GM19455 (cell line): ENCODE measurements around the gene SLC1A5.

ENCODE experiments used
- ATAC-seq: cut with Tn5 transposase; IDR thresholded peaks from one replicate; pipeline ENCODE4 v1.9.1; 2021; ENCODE audit not compliant: unreplicated experiment

SLC1A5 gene

DNA sequence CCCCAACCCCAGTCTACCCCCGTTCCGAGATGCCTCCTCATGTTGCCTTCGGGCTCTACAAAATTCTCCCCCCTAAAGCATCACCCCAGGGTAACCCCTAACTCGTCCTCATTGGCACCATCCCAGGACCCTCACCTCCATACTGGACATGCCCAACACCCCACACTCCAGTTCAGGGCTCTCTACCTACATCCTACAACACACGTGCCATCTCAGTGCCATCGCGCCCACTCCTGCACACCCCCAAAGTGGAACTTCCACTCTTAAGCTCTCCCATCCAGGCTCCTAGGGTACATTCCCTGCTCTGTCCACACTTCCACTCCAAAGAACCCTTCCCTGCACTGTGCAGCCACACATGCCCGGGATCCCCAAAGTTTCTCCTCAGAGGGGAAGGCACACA, 43.4 kb downstream of the SLC1A5 start:
- ATAC-seq, result no peak

DNA sequence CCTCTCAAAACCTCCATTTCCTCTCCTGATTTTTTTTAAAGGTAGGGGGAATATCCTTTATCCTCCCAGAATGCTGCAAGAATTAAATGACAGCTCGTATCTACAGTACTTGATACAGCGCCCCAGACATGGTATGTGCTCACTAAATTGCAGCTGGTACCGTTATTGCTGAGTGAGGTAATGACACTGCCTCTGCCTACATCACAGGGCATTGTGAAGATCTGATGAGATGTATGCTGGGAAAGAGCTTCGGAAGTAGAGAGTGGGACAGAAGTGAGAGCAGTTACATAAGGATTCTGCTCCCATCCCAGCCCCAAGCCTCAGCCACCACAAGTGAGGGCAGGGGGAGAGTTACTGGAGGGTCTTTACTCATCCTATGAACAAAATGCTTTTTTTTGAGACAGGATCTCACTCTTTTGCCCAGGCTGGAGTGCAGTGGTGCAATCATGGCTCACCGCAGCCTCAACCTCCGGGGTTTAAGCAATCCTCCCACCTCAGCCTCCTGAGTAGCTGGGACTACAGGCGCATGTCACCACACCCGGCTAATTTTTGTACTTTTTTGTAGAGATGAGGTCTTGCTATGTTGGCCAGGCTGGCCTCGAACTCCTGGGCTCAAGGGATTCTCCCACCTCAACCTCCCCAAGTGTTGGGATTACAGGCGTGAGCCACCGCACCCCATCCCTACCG, 44.2 kb downstream of the SLC1A5 start:
- ATAC-seq, result no peak

DNA sequence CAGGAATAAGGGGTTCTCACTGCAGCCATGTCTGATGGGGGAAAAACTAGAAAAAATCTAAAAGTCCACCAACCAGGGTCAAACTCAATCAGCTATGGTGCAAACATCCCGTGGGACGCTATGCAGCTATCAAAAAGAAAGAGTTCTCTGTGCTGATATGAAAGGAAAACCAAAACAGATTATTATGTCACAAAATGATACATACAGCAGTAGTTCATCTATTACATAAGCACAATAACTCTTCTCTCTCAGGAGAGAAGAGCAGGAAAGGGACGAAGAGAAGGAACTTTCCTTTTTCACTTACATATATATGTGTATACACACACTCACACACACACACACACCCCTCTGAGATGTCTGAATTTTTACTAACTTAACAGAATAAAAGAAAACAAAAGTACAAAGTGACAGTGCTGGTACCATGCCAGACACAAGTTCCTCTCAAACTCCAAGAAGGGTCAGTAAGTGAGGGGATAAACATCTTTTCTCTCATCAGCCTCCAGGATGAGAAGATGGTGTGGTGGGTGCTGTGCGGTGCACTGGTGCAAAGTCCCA, 45.4 kb downstream of the SLC1A5 start:
- ATAC-seq, result no peak

DNA sequence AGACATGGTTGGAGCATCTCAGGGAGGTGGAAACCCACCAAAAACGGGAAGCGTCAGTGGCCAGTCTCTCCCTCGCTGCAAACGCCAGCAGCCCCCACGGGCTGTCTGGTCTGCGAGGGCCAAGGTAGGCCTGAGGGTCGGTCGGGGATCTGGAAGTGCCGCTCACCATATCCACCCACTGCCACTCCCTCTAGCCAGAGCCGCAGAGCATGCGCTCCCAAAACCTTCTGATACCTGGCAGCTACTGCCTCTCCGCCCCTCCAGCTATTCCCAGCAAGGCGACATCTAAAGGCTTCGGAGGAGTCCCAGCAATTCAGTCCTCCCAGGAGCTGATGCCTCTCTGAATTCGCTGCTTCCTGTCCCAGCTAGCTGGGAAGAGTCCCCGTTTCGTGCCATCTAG, 46.9 kb downstream of the SLC1A5 start:
- no peak for ATAC-seq

DNA sequence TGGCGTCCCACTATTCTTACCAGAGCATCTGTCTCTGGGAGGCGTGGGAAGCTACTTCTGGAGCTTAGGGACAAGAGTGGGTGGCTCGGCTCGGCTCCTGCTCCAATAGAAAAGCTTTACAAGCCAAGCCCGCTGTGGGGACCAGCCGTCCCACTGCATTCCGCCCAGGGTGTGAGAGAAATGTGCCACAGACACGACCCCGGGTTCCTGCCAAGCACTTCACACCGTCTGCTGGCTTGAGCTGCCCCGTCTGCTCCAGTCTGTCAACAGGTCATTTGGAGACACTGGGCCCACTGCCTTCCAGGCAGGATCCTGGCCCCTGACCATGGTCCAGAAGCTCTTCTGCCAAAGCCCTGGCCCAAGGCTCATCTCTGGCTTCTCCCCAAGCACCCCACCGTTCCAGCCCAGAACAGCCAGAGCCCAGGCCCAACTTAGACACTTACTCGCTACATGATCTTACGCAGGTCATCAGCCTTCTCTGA, 49.1 kb downstream of the SLC1A5 start:
- ATAC-seq, result no peak

DNA sequence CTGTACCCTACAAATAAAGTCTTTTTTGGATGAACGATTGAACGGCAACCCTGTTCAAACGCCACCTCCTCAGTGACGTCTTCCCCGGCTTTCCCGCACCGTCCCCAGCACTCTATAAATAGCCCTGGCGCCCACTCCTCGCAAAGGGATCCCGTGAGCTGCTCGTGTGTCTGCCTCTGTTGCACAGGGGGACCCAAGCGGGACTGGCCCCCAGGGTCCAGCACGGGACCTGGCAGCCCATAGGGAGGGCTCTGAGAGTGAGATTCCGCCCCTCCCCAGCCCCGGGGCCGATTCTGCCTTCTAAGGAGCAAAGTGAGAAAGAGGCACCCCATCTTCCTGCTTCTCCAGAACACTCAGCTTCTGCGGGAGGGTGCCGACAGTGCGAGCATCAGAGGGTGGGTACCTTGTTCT, 50.6 kb downstream of the SLC1A5 start:
- ATAC-seq, result no peak

DNA sequence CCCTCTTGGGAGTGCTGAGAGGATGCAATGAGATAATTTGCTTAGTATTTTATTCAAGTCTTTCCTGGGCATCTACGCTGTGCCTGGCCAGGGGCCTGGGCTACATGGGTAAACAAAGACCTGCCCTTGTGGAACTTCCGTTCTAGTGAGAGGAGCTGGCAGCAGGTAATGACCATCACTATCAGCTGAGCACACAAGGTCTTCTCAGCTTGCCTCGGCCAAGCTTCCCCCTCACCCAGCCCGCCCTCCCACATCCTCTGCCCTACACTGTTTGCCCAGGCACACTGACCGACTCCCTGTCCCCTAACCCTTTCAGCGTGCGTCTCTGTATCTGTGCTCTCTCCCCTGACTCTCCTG, 51.1 kb downstream of the SLC1A5 start:
- no peak for ATAC-seq

DNA sequence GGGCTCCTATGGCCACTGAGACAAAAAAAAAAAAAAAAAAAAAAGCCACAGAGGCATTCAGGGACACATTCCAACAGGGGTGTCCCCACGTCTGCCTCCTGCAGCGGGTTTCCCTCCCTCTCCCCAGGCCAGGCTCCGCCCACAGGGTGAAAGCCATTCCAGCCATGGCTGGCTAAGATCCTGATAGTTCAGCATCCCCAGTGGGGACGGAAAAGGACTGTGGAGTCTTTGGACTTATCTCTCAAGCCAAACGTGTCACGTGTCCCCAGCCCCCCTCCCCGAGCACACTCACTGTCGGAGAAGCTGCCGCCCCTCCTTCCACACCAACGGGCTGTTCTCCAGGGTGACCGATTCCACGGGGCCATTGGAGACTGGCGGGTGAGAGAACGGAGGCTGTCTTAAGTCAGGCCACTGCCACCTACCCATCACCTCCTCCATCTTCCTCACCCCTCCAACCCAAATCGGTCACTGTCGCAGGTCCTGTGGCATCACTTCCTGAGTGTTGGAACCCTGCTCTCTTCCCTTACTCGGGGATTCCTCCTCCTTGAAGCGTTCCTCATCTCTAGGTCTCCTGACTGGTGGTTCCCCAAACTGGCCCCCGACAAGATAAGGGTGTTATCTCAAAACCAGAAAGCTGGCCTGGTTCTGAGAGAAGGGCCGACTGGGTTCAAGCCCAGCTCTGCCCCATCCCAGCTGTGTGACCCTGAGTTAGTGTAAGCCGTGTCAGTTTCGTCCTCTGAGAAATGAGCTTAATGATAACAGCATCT, 51.7 kb downstream of the SLC1A5 start:
- ATAC-seq, result no peak

DNA sequence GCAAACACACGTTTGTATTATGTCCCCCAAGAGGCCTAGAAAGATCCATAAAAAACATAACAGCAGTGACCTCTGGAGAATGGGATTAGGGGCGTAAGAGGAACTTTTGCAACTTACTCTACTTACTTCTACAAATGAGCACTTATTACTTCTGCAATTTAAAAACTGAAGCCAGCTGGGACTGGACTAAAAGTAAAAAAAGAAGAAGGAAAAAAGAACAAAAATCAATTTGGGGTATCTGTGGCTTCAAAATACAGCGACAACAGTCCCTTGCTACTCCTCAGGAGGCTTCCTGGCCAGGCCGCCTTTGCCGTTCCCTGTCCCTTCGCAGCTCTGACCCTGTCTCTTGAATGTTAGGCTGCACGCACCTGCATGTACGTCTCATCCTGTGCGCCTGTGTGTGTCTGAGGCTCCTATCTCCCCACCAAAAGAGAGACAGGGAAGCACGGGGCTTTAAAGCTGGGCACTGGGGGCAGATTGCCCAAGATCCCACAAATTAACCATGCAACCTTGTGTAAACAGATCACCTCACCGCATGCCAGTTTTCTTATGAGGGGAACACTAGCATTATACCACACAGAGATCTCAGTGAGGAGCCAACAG, 54.6 kb downstream of the SLC1A5 start:
- no peak for ATAC-seq

DNA sequence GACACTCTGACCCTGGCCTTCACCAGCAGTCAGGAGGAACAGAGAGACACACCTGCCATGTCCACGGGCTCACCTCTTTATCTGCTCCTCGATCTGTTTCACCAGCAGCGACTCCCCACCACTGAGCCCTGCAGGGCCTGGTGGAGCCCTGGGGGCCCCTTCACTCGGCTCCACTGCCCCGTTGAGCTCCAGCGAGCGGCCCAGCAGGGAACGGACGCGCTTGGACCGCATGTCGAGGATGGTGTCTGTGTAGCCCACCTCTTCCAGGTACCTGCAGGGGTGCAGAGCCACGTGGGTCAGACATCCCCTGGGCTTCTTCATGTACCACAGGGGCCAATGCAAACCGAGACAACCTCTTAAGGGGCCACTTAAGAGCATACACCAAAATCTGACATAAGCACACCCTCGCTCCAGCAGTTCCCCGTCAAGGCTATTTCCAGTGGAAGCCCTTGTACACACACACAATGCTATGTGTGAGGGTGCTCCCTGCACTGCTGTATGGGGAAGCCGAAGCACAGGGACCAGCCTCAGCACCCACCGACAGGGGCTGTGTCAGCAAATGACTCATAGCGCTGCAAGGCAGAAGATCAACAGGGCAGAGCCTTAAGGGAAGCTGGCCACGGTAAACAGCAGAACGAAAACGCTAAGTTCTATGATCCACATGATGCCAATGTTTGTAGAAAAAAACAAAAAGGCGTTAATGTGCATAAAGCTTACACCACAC, 55.3 kb downstream of the SLC1A5 start:
- ATAC-seq, result no peak

DNA sequence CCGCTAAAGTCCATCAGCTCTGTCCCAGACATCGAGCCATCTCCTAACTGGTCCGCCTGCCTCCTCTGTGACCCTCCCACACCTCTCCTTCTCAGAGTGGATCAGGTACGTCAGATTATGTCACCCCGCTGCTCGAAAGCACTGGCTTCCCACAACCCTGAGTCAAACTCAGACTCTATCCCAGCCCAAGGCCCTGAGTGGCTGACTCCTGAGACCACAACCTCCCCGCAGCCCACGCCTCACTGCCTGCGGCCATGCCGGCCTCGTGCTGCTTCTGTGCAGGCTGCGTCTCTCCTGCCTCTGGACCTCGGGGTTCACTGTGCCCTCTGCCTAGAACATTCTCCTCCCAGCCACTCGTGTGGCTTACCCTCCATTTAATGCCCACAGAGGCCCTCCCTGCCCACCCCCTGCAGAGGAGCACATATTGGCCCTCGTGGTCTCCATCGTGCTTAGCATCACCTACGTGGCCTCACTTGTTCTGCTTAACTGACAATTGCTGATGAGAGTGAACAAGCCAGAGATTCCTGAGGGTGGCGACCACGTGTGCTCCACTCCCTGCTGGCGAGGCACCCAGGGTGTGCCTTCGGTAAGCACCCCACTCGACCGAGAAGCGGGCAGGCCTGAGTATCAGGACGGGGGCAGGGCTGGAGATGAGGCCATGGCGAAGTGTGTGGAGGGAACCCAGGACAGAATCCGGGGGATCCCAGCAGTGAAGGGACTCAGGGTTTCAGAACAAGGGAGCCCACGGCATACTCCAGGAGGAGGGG, 56.0 kb downstream of the SLC1A5 start:
- ATAC-seq, result no peak

DNA sequence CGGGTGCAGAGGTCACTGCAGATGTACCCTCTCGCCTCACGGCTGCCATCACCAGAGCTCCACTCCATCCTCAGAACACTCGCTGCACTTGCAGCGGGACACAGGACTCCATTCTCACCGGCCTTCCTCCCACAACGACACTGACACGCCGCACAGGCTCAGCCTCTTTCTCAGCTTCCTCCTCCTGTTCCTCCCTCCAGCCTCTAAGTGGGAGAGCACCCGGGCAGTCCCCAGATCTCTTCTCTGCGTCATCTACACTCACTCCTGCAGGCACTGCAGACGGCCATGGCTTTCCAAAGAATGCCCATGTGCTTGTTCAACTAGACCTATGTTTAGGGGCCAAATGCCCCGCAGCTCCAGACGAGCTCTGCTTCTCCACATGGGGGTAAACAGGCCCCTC, 56.8 kb downstream of the SLC1A5 start:
- no peak for ATAC-seq

DNA sequence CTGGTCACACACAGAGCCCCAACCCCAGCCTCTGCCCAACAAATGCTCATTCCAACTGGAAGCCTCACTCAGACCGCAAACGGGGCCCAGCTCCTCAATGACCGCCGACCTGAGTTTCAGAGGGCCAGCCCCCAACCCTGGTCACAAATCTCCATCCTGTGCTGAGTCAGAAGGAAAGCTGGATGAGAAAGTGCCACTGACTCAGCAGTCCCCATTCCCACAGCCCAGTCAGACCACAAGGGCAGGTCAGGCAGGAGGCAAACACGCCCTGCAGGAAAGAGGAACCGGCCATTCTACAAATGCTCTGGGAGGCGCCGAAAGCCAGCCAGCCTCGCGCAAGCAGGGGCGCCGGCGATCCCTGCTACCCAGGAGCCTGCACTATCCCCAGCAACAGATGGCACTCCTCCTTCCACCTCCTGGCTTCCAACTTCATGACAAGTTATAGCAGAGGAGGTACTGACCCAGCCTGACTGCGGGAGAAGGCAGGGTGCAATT, 57.3 kb downstream of the SLC1A5 start:
- no peak for ATAC-seq

DNA sequence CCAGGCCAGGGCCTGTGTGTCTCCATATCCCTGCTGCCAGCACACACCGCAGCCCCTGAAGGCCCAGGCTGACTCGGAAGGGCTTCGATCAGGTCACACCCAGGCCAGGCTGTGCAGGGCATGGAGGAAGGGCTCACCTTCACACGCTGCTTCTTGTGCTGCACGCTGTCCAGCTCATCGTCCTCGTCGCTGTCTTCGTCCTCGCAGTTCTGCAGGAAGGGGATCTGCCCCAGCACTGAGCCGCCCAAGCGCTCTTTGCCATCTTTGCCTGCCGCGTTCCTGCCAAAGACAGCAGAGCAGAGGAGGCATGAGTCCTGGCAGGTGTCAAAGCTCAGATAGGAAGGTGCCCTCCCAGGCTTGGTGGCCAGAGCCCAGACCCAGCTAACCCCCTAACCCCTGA, 57.8 kb downstream of the SLC1A5 start:
- no peak for ATAC-seq

DNA sequence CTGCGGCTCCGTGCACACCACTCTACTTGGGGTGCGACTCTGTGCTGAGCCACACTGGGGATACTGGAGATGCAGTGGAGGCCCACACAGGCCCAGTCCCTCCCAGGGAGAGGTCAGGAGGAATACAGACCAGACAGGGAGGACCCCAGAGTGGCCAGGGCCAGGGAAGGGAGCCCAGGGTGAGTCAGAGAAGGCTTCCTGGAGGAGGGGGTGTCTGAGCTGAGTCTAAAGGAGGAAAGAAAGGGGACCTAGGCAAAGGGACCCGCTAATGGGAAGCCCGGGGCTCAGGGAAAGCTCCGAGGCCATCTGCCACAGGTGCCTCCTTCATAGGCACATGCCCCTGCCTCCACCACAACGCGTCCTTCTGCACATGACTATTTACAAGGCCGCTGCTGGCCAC, 58.2 kb downstream of the SLC1A5 start:
- ATAC-seq, result no peak

DNA sequence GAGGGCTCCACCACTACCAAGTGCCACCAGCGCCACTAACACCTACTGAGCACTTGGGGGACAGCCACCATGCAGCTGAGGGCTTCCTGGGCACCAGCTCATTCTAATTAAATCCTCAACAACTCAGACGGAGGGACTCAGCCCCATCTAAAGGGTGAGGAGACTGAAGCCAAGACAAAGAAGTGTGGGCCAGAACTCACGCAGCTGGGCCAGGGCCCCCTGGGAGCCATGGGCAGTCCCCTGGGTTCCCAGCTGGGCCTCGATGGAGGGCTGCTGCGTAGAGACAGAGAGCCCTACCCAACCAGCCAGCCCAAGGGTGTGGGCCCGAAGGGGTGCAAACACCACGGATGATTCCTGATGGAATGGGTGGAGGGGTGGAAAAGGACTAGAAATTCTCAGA, 58.7 kb downstream of the SLC1A5 start:
- no peak for ATAC-seq

DNA sequence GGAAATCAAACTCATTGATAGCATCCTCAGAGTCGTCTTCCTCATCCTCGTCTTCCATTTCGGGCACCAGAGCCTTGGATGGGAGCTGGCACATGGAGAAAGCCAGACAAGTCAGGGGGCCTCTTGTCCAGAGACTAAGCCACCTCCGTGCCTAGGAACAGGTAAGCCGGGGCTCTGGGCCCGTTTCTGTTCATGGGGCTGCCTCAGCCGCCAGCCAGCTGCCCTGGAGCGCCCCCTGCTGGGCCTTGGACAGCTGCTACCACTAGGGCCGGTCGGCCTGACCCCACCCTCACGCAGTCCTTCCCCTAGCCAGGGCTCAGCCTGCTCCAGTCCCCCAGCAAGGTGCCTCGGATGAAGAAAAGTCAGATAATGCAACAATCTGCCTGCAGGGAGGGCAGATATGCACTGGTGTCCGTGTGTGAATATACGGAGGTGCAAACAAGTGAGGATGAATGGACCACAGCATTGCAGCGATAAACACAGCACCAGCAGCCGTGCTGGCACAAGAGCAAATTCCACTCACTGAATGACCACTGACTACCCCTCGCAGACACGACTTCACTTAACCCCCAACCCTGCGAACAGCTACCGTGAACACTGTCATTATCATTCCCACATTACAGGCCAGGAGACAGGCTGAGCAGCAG, 59.6 kb downstream of the SLC1A5 start:
- ATAC-seq, result peak; percentile 56

DNA sequence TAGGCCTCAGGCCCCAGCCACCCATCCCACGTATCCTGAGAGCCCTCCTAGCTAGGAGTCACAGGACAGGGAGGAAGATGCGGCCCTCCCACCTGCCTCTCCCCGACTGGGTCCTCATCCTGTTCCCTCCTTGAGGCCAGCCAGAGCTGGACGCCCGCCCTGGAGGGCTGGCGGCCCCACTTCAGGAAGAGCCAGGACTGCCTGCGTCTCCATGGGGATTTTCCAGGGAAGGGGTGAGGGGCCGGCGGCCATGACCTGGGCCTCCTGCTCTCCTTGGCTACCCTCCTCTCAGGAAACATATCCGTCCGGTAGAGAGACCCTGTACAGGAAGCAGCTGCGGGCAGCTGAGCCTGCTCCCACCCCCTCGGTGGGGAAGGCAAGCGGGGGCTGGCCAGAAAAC, 60.2 kb downstream of the SLC1A5 start:
- no peak for ATAC-seq

DNA sequence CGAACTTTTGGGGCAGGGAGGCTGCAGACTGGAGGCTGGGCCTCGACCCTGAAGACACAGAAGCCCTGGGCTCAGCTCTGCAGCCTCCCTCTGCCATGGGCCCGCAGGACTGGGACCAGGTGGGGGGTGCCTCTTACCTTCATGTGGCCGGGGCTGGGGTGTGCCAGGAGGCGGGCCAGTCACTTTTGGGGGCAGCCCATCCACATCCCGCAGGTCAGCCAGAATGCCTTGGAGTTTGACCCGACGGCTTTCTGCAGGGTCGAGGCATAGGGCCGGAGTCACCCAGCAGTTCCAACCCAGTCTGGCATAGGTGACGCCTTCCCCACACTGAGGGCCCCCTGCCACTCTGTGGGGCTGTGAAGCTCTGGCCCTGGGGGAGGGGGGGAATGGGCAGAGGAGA, 60.6 kb downstream of the SLC1A5 start:
- no peak for ATAC-seq

DNA sequence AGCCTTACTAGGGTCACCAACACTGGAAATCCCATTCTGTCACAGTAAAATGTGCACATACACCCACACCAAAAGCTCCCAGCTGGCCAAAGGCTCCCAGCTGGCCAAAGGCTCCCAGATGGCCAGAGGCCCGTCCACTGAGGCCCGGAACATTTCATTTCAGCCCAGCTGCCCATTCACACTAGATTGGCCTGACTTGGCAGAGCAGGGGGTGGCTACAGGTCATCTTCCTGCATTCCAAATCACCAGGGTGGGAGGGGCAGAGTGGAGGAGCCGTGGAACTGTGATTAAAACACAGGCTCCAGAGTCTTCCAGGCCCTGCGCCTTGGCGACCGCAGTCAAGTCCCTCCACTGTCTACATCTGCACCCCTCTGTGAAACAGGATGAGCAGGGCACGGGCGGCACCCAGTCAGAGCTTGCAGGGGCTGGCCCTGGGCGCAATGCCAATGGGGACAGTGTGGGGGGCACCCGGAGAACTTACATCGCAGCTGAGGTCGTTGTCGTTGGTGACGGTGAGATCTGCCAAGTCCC, 61.4 kb downstream of the SLC1A5 start:
- no peak for ATAC-seq
